Stimulated activated effector memory CD8-positive, alpha-beta T cell treated with anti-CD3 and anti-CD28 coated beads, Interleukin-12 subunit alpha, Interleukin-12 subunit beta, amount 100 ng/mL, for 72 hours (primary cell): ENCODE data around the gene PPP6C.
A peak's percentile ranks its signal among the peaks of the same experiment; 100 is the strongest.
"Not testable (repeated sequence)": the region's sequence is repeated elsewhere in the genome, so short reads cannot be mapped to it uniquely, and the experiment has no call there.

Experiments
- ATAC-seq: fragments of 150-1000 bp; cut with Tn5 transposase; 2 replicates; pipeline ENCODE4 v1.10.0; 2021
- DNase-seq, 2 donors: peaks; one replicate each; pipeline ENCODE4 v3.0.0; 2021 to 2022; ENCODE audit warnings: low spot score in 2 of 2
- H3K27ac Mint-ChIP-seq: one replicate; pipeline ENCODE4 v1.8.0; 2022; ENCODE audit warnings: mild to moderate bottlenecking, mixed read lengths
- H3K36me3 Mint-ChIP-seq: one replicate; pipeline ENCODE4 v1.8.0; 2022; ENCODE audit warnings: mild to moderate bottlenecking, mixed read lengths
- H3K4me1 Mint-ChIP-seq: one replicate; pipeline ENCODE4 v1.8.0; 2022; ENCODE audit warnings: mixed read lengths
- H3K4me3 Mint-ChIP-seq: one replicate; pipeline ENCODE4 v1.8.0; 2022; ENCODE audit warnings: mild to moderate bottlenecking, mixed read lengths
- H3K9me3 Mint-ChIP-seq: one replicate; pipeline ENCODE4 v1.8.0; 2022; ENCODE audit warnings: mixed read lengths

The PPP6C gene

DNA sequence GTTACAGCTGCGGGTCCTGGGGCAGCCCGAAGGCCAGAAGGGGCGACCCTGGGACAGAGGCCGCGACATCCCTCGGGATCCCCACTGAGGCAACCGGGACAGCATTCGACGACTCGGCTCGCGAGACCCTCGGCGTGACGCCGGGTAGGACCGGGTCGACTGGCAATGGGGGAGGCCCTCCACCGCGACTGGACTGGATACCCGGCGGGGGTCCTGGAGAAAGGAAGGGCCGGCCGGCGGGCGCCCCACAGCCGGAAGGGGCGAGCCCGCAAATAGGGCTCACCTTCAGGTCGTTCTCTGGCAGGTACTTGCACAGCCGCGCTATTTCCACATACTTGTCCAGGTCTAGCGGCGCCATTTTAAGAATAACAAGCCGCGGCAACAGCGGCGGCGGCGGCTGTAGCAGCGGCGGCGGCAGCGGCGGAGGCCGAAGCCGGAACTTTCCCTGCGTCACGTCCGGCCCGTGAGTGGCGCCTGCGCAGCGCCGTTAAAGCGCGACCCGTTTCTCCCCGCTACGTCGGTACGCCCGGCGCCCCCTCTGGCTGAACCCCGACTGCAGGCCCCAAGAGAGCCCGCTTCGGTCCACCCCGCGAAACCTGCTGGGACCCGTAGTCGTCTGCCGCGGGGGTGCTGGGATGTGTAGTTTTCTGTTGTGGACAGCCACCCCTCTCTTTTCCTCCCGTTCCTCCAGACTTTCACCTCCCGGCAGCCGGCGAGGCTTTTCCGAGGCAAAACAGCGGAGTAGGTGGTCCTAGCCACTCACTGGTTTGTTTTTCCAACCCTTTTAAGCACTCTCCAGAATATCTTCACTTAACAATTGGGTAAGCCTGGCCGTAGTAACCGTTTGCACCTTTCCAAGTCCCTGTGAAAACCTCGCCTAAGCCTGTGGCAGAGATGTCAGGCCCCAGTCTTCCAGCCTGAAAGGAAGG is at the start of gene PPP6C:
PPP6C (minus strand) TSS at position 443 of the 929 bp plus-strand sequence; CDS start at position 358, 85 bp downstream.
- H3K36me3 Mint-ChIP-seq = peaks cover 31% of the 10 kb centered on the region
- peak within 1 kb of the TSS; percentile 91 for H3K4me3 Mint-ChIP-seq
- peaks cover 25% of the 10 kb centered on the region for H3K4me1 Mint-ChIP-seq
- DNase-seq (peak; percentile 90 to 98), ATAC-seq (peak; percentile 98)
- no peaks in the 10 kb centered on the region for H3K9me3 Mint-ChIP-seq
- H3K27ac Mint-ChIP-seq = peak within 1 kb of the TSS; percentile 93

DNA sequence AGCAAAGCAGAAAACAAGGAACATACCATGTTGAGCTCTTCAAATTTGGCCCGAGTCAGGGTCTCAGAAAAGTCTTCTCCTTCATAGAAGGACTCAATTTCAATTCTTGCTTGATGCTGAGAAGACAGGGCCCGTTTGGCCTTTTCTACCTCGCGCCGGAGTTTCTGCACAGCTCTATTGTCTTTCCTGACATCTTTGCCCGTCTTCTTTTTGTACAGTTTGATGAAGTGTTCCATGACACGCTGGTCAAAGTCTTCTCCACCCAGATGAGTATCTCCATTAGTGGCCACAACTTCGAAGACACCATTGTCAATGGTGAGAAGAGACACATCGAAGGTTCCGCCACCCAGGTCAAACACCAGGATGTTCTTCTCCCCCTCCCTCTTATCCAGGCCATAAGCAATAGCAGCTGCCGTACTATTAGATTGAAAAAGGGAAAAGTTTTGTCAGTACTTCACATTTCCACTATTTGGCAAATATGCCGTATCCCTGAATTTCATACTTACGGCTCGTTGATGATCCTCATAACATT is 49.4 kb upstream of the PPP6C start:
- Mint-ChIP-seq H3K4me1 (peaks cover 70% of the 10 kb centered on the region), H3K27ac (peak overlapping the region; percentile 100), H3K9me3 (no peaks in the 10 kb centered on the region), H3K4me3 (peak overlapping the region; percentile 85), H3K36me3 (peaks cover 84% of the 10 kb centered on the region)
- DNase-seq (no peak), ATAC-seq (no peak)

DNA sequence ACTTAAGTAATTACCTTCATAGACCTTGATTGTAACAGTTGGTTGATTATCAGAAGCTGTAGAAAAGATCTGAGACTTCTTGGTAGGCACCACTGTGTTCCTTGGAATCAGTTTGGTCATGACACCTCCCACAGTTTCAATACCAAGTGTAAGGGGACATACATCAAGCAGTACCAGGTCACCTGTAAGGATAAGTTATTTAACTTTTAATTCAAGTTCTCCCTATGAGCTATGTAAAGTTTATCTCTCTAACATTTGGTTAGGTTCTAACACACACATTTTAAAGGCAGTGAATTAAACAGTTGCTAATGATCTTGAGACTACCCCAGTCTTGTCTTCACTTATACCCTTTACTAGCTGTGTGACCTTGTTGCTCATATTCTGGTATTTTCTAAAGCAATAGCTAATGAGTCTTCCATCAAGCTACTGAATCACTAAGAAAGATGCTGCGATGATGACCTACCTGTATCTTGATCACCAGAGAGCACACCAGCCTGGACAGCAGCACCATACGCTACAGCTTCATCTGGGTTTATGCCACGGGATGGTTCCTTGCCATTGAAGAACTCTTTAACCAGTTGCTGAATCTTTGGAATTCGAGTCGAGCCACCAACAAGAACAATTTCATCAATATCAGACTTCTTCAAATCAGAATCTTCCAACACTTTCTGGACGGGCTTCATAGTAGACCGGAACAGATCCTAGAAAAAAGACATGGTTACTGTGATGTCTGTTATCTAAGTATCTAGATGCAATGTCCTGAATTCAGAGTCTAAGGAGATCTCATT is 48.7 kb upstream of the PPP6C start:
- H3K4me3 Mint-ChIP-seq = peak overlapping the region; percentile 85
- peak overlapping the region; percentile 100 for H3K27ac Mint-ChIP-seq
- DNase-seq (no peak), ATAC-seq (no peak)
- peaks cover 91% of the 10 kb centered on the region for H3K36me3 Mint-ChIP-seq
- peaks cover 65% of the 10 kb centered on the region for H3K4me1 Mint-ChIP-seq
- H3K9me3 Mint-ChIP-seq = no peaks in the 10 kb centered on the region

DNA sequence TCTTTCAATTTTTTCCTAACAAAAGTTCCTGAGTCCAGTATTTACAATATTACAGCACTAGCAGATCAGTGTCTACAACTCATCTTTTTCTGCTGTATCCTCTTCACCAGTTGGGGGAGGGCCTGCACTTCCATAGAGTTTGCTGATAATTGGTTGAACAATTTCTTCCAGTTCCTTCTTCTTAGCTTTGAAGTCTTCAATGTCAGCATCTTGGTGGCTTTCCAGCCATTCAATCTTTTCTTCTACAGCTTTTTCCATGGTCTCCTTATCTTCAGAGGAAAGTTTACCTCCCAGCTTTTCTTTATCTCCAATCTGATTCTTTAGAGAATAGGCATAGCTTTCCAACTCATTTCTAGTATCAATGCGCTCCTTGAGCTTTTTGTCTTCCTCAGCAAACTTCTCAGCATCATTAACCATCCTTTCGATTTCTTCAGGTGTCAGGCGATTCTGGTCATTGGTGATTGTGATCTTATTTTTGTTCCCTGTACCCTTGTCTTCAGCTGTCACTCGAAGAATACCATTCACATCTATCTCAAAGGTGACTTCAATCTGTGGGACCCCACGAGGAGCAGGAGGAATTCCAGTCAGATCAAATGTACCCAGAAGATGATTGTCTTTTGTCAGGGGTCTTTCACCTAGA is 47.0 kb upstream of the PPP6C start:
- peaks cover 100% of the 10 kb centered on the region for H3K36me3 Mint-ChIP-seq

DNA sequence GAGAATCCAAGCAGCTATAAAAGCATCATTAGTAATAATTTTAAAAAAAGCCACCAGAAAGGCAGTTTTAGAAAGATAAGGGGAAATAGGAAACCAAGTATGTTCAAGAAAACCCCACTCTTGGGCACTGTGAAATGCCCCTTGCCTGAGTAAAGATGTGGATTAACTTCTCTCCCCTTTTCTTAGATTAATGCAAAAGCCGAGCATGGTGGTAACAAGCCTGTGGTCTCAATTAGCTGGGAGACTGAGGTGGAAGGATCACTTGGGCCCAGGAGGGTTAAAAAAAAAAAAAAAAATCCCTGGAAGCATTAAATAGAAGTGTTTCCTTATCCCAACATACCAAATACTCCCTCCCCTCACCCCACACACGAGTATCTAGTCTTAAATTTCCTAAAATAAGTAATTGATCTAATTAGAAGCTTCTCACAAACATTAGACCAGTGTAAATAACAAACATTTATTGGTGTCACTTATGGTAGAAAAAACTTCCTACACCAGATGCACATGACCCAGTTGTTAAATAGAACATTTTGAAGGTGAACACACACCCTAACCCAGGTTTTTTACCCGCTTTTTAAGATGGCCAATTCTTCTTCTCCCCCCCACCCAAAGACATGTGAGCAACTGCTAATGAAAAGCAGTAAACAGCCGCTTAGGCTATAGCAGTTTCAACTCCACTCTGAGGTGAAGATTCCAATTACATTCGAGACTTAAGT is 46.4 kb upstream of the PPP6C start:
- no peak for DNase-seq
- peaks cover 100% of the 10 kb centered on the region for H3K36me3 Mint-ChIP-seq
- H3K27ac Mint-ChIP-seq = peak overlapping the region; percentile 100
- ATAC-seq = no peak
- no peaks in the 10 kb centered on the region for H3K9me3 Mint-ChIP-seq
- peak overlapping the region; percentile 85 for H3K4me3 Mint-ChIP-seq
- peaks cover 48% of the 10 kb centered on the region for H3K4me1 Mint-ChIP-seq

More for the DNA sequence above, 47.0 kb upstream of the PPP6C start:
- peaks cover 54% of the 10 kb centered on the region for H3K4me1 Mint-ChIP-seq
- peak overlapping the region; percentile 100 for H3K27ac Mint-ChIP-seq
- not testable (repeated sequence) for H3K9me3 Mint-ChIP-seq, DNase-seq, ATAC-seq
- peak overlapping the region; percentile 85 for H3K4me3 Mint-ChIP-seq

DNA sequence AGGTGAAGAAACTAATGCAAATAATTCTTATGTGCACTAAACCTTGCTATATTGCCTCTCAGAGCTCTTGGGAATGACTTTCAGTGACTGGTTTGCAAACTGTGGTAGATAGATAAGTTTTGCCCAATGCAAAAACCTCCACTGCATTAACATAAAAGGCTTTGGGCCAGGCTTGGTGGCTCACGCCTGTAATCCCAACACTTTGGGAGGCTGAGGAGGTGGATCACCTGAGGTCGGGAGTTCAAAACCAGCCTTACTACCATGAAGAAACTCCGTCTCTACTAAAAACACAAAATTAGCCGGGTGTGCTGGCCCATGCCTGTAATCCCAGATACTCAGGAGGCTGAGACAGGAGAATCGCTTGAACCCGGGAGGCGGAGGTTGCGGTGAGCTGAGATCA is 44.5 kb upstream of the PPP6C start:
- not testable (repeated sequence) for H3K4me3 Mint-ChIP-seq, H3K9me3 Mint-ChIP-seq, DNase-seq, ATAC-seq
- peaks cover 98% of the 10 kb centered on the region for H3K36me3 Mint-ChIP-seq
- H3K4me1 Mint-ChIP-seq = peaks cover 44% of the 10 kb centered on the region
- H3K27ac Mint-ChIP-seq = peak overlapping the region; percentile 62

DNA sequence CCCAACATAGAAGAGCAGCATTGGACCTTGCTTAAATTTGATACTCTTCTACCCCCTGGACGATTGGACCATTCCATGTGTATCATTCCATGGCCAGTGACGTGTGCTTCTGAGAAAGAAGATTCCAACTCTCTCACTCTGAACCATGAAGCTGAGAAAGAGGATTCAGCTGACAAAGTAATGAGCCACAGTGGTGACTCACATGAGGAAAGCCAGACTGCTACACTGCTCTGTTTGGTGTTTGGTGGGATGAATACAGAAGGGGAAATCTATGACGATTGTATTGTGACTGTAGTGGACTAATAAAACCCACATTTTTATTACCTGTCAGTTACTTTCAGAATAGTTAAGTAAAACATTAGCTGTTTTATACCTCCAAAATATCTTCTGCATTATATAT is 44.1 kb upstream of the PPP6C start:
- ATAC-seq (peak; percentile 56), DNase-seq (no peak)
- peaks cover 39% of the 10 kb centered on the region for H3K4me1 Mint-ChIP-seq
- no peaks in the 10 kb centered on the region for H3K9me3 Mint-ChIP-seq
- H3K36me3 Mint-ChIP-seq = peaks cover 98% of the 10 kb centered on the region
- H3K27ac Mint-ChIP-seq = peak overlapping the region; percentile 62
- H3K4me3 Mint-ChIP-seq = no peak overlapping the region

DNA sequence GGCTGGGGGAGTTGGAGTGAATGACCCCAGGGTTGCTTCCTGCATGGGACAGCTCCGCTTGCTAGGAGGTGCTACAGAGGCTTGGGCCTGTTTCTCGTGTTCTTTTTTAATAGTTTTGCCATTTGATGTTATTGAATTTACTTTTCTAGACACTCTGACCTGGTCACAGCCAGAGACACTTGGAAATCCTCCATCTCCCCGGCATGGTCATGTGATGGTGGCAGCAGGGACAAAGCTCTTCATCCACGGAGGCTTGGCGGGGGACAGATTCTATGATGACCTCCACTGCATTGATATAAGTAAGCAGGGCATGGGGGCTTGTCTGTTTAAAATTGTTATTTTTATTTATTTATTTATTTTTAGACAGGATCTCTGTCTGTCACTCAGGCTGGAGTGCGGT is 38.2 kb upstream of the PPP6C start:
- no peaks in the 10 kb centered on the region for H3K9me3 Mint-ChIP-seq
- no peak for ATAC-seq
- no peak overlapping the region for H3K27ac Mint-ChIP-seq
- no peak for DNase-seq
- peaks cover 80% of the 10 kb centered on the region for H3K36me3 Mint-ChIP-seq
- no peaks in the 10 kb centered on the region for H3K4me1 Mint-ChIP-seq
- H3K4me3 Mint-ChIP-seq = no peak overlapping the region

DNA sequence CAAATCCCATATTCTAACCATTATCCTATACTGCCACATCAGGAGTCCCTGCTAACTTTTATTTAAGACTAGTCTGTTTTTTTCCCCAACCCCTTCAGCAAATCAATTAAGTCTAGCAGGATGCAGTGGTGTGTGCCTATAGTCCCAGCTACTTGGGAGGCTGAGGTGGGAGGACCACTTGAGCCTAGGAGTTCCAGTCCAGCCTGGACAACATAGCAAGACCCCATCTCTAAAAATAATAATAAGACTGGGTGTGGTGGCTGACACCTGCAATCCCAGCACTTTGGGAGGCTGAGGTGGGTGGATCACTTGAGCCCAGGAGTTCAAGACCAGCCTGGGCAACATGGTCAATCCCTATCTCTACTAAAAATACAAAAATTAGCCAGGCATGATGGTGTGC is 35.3 kb upstream of the PPP6C start:
- not testable (repeated sequence) for DNase-seq, H3K4me3 Mint-ChIP-seq, ATAC-seq, H3K4me1 Mint-ChIP-seq, H3K9me3 Mint-ChIP-seq, H3K27ac Mint-ChIP-seq
- H3K36me3 Mint-ChIP-seq = peaks cover 81% of the 10 kb centered on the region

DNA sequence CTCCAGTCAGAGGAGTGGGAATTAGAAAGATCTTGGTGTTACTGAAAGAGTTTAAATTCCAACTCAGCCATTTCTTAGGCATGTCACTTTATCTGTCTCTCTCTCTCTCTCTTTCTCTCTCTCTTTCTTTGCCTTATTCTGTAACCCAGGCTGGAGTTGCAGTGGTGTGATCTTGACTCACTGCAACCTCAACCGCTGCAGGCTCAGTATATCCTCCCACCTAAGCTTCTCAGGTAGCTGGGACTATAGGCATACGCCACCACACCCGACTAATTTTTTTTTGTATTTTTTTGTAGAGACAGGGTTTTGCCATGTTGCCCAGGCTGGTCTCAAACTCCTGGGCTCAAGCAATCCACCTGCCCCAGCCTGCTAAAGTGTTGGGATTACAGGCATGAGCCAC is 29.0 kb upstream of the PPP6C start:
- Mint-ChIP-seq H3K4me1 (no peaks in the 10 kb centered on the region), H3K27ac (no peak overlapping the region), H3K4me3 (no peak overlapping the region), H3K9me3 (no peaks in the 10 kb centered on the region), H3K36me3 (peaks cover 84% of the 10 kb centered on the region)
- DNase-seq (no peak), ATAC-seq (no peak)

DNA sequence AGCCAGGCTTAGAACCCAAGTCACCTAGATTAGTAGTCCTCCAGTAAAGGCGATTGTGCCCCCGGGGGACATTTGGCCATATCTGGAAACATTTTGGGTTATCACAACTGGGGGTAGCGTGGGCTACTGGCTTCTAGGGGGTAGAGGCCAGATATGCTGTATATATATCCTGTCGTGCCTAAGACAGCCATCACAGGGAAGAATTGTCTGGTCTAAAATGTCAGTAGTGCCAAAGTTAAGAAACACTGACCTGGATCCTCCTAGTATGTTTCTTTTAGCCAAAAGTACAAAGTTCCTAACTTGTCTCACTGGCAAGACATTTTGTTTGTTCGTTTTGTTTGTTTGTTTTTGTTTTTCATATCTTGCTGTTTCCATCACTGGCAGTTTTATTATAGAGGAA is 24.6 kb upstream of the PPP6C start:
- Mint-ChIP-seq H3K4me3 (no peak overlapping the region), H3K9me3 (no peaks in the 10 kb centered on the region), H3K4me1 (no peaks in the 10 kb centered on the region), H3K27ac (no peak overlapping the region), H3K36me3 (peaks cover 86% of the 10 kb centered on the region)
- ATAC-seq = no peak
- no peak for DNase-seq

DNA sequence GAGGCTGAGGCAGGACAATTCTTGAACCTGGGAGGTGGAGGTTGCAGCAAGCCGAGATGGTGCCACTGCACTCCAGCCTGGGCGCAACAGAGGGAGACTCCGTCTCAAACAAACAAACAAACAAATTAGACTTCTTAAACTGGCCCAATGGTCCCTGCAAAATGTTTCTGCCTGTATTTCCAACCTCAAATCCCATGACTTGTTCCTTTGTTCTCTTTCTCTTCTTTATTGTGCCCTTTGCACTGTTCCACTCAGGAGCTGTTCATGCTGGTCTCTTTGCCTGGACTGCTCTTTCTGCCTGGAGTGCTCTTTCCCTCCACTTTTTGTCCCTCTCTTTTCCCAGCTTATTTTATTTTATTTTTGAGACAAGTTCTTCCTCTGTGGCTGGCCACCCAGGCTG is 14.9 kb upstream of the PPP6C start:
- H3K4me1 Mint-ChIP-seq = peaks cover 13% of the 10 kb centered on the region
- H3K9me3 Mint-ChIP-seq = no peaks in the 10 kb centered on the region
- peaks cover 83% of the 10 kb centered on the region for H3K36me3 Mint-ChIP-seq
- ATAC-seq (no peak), DNase-seq (no peak)
- no peak overlapping the region for H3K4me3 Mint-ChIP-seq
- no peak overlapping the region for H3K27ac Mint-ChIP-seq

DNA sequence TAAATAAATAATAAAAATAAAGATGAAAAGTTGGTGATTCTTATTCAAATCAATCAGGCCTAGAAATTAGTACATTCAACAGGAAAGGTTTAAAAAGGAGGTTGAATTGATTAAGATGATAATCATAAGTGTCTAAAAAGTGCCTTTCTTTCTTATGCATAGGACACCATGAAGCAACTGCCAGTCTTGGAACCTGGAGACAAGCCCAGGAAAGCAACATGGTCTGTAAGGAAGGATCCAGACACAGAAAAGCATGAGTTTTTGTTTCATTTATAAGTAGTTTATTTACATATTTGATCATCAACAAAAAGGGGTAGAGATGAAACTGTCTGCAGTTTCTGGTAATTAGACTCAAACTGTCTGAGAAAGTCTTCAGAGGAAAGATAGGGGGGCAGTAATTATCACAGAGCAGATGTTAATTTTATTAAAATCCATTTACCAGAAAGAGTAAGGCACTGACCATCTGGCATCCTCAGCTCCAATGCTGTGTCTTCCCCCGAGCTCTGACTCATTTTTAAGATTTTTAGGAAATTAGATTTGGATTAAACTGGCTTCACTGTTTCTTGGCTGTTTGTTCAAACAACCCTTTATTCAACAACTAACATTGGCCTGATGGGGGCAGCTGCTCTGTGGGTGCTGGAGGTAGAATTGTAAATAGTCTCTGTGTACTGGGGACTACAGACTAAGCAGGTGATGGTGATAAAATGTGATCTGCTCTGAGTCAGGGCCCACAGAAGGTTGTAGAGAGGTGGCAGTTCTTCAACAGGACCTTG is 13.4 kb upstream of the PPP6C start:
- no peak overlapping the region for H3K27ac Mint-ChIP-seq
- ATAC-seq = no peak
- no peak for DNase-seq
- H3K9me3 Mint-ChIP-seq = no peaks in the 10 kb centered on the region
- no peak overlapping the region for H3K4me3 Mint-ChIP-seq
- H3K36me3 Mint-ChIP-seq = peaks cover 68% of the 10 kb centered on the region
- H3K4me1 Mint-ChIP-seq = peaks cover 13% of the 10 kb centered on the region
